ENCODE data around the gene LLCFC1.

GRCh38 chr7:142923391-142923790 is 15.9 kb upstream of the LLCFC1 start:
- no peak for TF ChIP-seq POLR2A (IDR thresholded peaks at IDR 0.05; ENCODE audit: low read depth, low read length)
- TF ChIP-seq PAX5 (IDR thresholded peaks at IDR 0.05; ENCODE audit: insufficient read depth, low read length, severe bottlenecking), result no peak
- TF ChIP-seq POLR2AphosphoS5 (IDR thresholded peaks at IDR 0.05; ENCODE audit: low read depth, low read length), result no peak
- TF ChIP-seq TAF1 (IDR thresholded peaks at IDR 0.05; ENCODE audit: low read depth, low read length), result no peak
- TF ChIP-seq SPI1 (IDR thresholded peaks at IDR 0.05; ENCODE audit: low read depth, low read length), result no peak
- TF ChIP-seq POU2F2 (IDR thresholded peaks at IDR 0.05; ENCODE audit: low read depth, low read length), result no peak
